NCI-H82 treated with DMSO at 0.1 percent for 48 hours (cell line): ENCODE results near the gene NIT1.
"Not testable (repeated sequence)": the region's sequence is repeated elsewhere in the genome, so short reads cannot be mapped to it uniquely, and the experiment has no call there.

Experiments used
- DNase-seq: peaks from one replicate; lab custom pipeline; 2025; ENCODE audit not compliant: unreplicated experiment; lab: John Stamatoyannopoulos, UW

NIT1 gene

GRCh38 chr1:161111527-161111926, 6.4 kb upstream of the NIT1 start:
- DNase-seq: no peak

GRCh38 chr1:161113915-161114314, 4.0 kb upstream of the NIT1 start:
- DNase-seq: no peak

- DNase-seq: no peak
Measured at GRCh38 chr1:161114556-161114955, 3.3 kb upstream of the NIT1 start.

- no peak for DNase-seq
Measured at GRCh38 chr1:161115132-161115711, 2.7 kb upstream of the NIT1 start.

GRCh38 chr1:161115961-161116360, 1.9 kb upstream of the NIT1 start:
- DNase-seq: not testable (repeated sequence)

- DNase-seq: peak; percentile 43
Measured at GRCh38 chr1:161119092-161119903, 1.4 kb downstream of the NIT1 start.

- no peak for DNase-seq
Measured at GRCh38 chr1:161121042-161121650, 3.2 kb downstream of the NIT1 start.

GRCh38 chr1:161121834-161122233, 3.9 kb downstream of the NIT1 start:
- no peak for DNase-seq

- DNase-seq: no peak
Measured at GRCh38 chr1:161122967-161123366, 5.1 kb downstream of the NIT1 start.

GRCh38 chr1:161127649-161128048, 9.7 kb downstream of the NIT1 start:
- DNase-seq: no peak

- DNase-seq: no peak
Measured at GRCh38 chr1:161128591-161129420, 10.9 kb downstream of the NIT1 start.

GRCh38 chr1:161130266-161130665, 12.4 kb downstream of the NIT1 start:
- DNase-seq: no peak

- no peak for DNase-seq
Measured at GRCh38 chr1:161131523-161132409, 13.9 kb downstream of the NIT1 start.

GRCh38 chr1:161132410-161133219, 14.7 kb downstream of the NIT1 start, which contains the start of gene DEDD:
DEDD (minus strand) TSS chr1:161132667; CDS start chr1:161124462, 8,205 bp downstream.
- peak; percentile 99 for DNase-seq

GRCh38 chr1:161133220-161133740, 15.4 kb downstream of the NIT1 start:
- no peak for DNase-seq

- no peak for DNase-seq
Measured at GRCh38 chr1:161137881-161138280, 20.0 kb downstream of the NIT1 start.

- no peak for DNase-seq
Measured at GRCh38 chr1:161138431-161138830, 20.5 kb downstream of the NIT1 start.

- no peak for DNase-seq
Measured at GRCh38 chr1:161139766-161140165, 21.9 kb downstream of the NIT1 start.

GRCh38 chr1:161140755-161141400, 23.0 kb downstream of the NIT1 start:
- DNase-seq: no peak
